BJ (cell line): ENCODE measurements around the gene GRK1. TPM values are rescaled to one million over a fixed set of nuclear protein-coding genes. Genes with fewer than 3 reads are reported as not detected.

Source experiments
- CTCF ChIA-PET: fragments of 350-600 bp; formaldehyde crosslinking; extraction: SDS; loops from one replicate; lab custom pipeline; 2021; ENCODE audit warnings: antibody characterized with exemption, inconsistent platforms; lab: Yijun Ruan, JAX
- POLR2A ChIA-PET: fragments of 300-600 bp; sonication (Branson Sonifier 250); formaldehyde crosslinking; extraction: SDS; loops from one replicate; lab custom pipeline; 2021; ENCODE audit warnings: antibody characterized with exemption; lab: Charles Lee
- DNase-seq: peaks from one replicate; pipeline ENCODE4 v3.0.0-alpha.2; 2011; ENCODE audit warnings: low read depth
- H3K27me3 ChIP-seq: 2 replicates; pipeline ENCODE4 v1.6.0; 2011; ENCODE audit warnings: low read length; ENCODE audit not compliant: control insufficient read depth, insufficient read depth
- H3K36me3 ChIP-seq: 2 replicates; pipeline ENCODE4 v1.5.1; 2011; ENCODE audit warnings: low read length; ENCODE audit not compliant: control insufficient read depth, insufficient read depth
- H3K4me3 ChIP-seq: 2 replicates; pipeline ENCODE4 v1.5.1; 2011; ENCODE audit warnings: low read depth, mild to moderate bottlenecking, control low read depth, low read length
- polyA plus RNA-seq: library from polyadenylated mRNA; depleted of rRNA; stranded (reverse); fragments of >200 nt; gene quantifications from 2 replicates; pipeline ENCODE4 v1.2.3, GENCODE V29; 2011
- TF ChIP-seq, protein P1 (sequence below): IDR thresholded peaks from 2 replicates; pipeline ENCODE4 v1.5.1; 2011; ENCODE audit warnings: low read depth, mild to moderate bottlenecking, control low read depth, inconsistent platforms, low read length, moderate library complexity; ENCODE audit not compliant: insufficient read depth

The GRK1 gene
- polyA plus RNA-seq, 1 experiment: 0.02 TPM

GRCh38 chr13:113770441-113770840, 103.4 kb downstream of the GRK1 start:
- H3K4me3 ChIP-seq: no peak overlapping the region
- ChIA-PET POLR2A (no interaction called here), CTCF (no interaction called here)
- no peak for DNase-seq
- TF ChIP-seq, protein P1, sequence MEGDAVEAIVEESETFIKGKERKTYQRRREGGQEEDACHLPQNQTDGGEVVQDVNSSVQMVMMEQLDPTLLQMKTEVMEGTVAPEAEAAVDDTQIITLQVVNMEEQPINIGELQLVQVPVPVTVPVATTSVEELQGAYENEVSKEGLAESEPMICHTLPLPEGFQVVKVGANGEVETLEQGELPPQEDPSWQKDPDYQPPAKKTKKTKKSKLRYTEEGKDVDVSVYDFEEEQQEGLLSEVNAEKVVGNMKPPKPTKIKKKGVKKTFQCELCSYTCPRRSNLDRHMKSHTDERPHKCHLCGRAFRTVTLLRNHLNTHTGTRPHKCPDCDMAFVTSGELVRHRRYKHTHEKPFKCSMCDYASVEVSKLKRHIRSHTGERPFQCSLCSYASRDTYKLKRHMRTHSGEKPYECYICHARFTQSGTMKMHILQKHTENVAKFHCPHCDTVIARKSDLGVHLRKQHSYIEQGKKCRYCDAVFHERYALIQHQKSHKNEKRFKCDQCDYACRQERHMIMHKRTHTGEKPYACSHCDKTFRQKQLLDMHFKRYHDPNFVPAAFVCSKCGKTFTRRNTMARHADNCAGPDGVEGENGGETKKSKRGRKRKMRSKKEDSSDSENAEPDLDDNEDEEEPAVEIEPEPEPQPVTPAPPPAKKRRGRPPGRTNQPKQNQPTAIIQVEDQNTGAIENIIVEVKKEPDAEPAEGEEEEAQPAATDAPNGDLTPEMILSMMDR: no peak
- H3K27me3 ChIP-seq: no peaks in the 10 kb centered on the region
- no peaks in the 10 kb centered on the region for H3K36me3 ChIP-seq

- no peak for DNase-seq
- TF ChIP-seq, protein P1: no peak
- ChIA-PET POLR2A (no interaction called here), CTCF (no interaction called here)
- Histone ChIP-seq H3K36me3 (no peaks in the 10 kb centered on the region), H3K27me3 (no peaks in the 10 kb centered on the region), H3K4me3 (no peak overlapping the region)
Measured at GRCh38 chr13:113770937-113771336, 103.9 kb downstream of the GRK1 start.

GRCh38 chr13:113771709-113772331, 104.8 kb downstream of the GRK1 start:
- ChIA-PET CTCF (no interaction called here), POLR2A (no interaction called here)
- no peaks in the 10 kb centered on the region for H3K27me3 ChIP-seq
- TF ChIP-seq, protein P1: no peak
- DNase-seq: no peak
- no peak overlapping the region for H3K4me3 ChIP-seq
- H3K36me3 ChIP-seq: no peaks in the 10 kb centered on the region

GRCh38 chr13:113774177-113775107, 107.4 kb downstream of the GRK1 start:
- H3K4me3 ChIP-seq: no peak overlapping the region
- ChIA-PET POLR2A (no interaction called here), CTCF (no interaction called here)
- no peaks in the 10 kb centered on the region for H3K36me3 ChIP-seq
- DNase-seq: no peak
- TF ChIP-seq, protein P1: no peak
- peaks cover 2% of the 10 kb centered on the region for H3K27me3 ChIP-seq

- DNase-seq: no peak
- ChIA-PET POLR2A (no interaction called here), CTCF (interaction anchor here (1.0 kb wide), 1 partner anchor 9 kb away, joined by 3 read pairs; no protein-coding TSS in a partner anchor)
- no peaks in the 10 kb centered on the region for H3K36me3 ChIP-seq
- TF ChIP-seq, protein P1: no peak
- H3K4me3 ChIP-seq: no peak overlapping the region
- H3K27me3 ChIP-seq: peaks cover 2% of the 10 kb centered on the region
Measured at GRCh38 chr13:113775451-113776145, 108.6 kb downstream of the GRK1 start.
